Left lung (tissue), 14 donors: Measurements from ENCODE around the gene PIGP. TPM values are rescaled to one million over a fixed set of nuclear protein-coding genes. Genes with fewer than 3 reads are reported as not detected.
"Not testable (repeated sequence)": the region's sequence is repeated elsewhere in the genome, so short reads cannot be mapped to it uniquely, and the experiment has no call there.

Source experiments
- ATAC-seq: fragments of 200-7000 bp; cut with Tn5 transposase; one replicate; pipeline ENCODE4 v1.9.1; 2020; ENCODE audit warnings: moderate library complexity
- DNase-seq, 4 donors: peaks; one replicate each; pipeline ENCODE4 v3.0.0-alpha.2; 2013 to 2020
- H3K27ac ChIP-seq, 2 donors: fragments of 200-600 bp; sonication (generic) in 1 of 2; one replicate each; pipeline versions ENCODE4 v1.5.0 to v1.8.0; 2020 to 2021
- H3K27me3 ChIP-seq, 2 donors: fragments of 200-600 bp; sonication (generic) in 1 of 2; one replicate each; pipeline versions ENCODE4 v1.5.0 to v1.8.0; 2020 to 2021
- H3K36me3 ChIP-seq, 2 donors: fragments of 200-600 bp; sonication (generic) in 1 of 2; one replicate each; pipeline versions ENCODE4 v1.5.0 to v1.8.0; 2020 to 2021
- H3K4me1 ChIP-seq, 2 donors: fragments of 200-600 bp; one replicate each; pipeline ENCODE4 v1.8.0; 2021
- H3K4me3 ChIP-seq, 2 donors: fragments of 200-600 bp; sonication (generic) in 1 of 2; one replicate each; pipeline versions ENCODE4 v1.5.0 to v1.8.0; 2020 to 2021; ENCODE audit warnings: mild to moderate bottlenecking in 1 of 2
- H3K9me3 ChIP-seq, 2 donors: fragments of 200-600 bp; sonication (generic) in 1 of 2; one replicate each; pipeline versions ENCODE4 v1.5.0 to v1.8.0; 2020 to 2021
- CTCF ChIP-seq, 2 donors: fragments of 200-600 bp; sonication (generic) in 1 of 2; IDR thresholded peaks; one replicate each; pipeline versions ENCODE4 v1.5.0 to v1.8.0; 2021; ENCODE audit warnings: antibody characterized with exemption in 2 of 2
- intact Hi-C, 2 donors: fragments of 100-400 bp; cut with DNase I; formaldehyde crosslinking; loops; one replicate each; pipeline versions ENCODE4 v1.11.2 to v1.14.2; 2022
- long read RNA-seq, 12 donors: library from polyadenylated mRNA in 2 of 12; unstranded in 2 of 12; transcript quantifications; one replicate each; pipeline ENCODE4 v2.0.0 and lab custom pipeline, GENCODE V29; 2019 to 2026
- polyA plus RNA-seq, 6 donors: library from polyadenylated mRNA; unstranded; fragments of 120-200 nt; gene quantifications; one replicate each; pipeline ENCODE4 v1.2.1, GENCODE V29; 2013; ENCODE audit not compliant: insufficient read length in 6 of 6
- total RNA-seq, 2 donors: library from RNA; stranded (reverse); fragmentation: NEBNext Ultra II Directional; extraction: Animal tissue kit (Norgen Biotek cat#: 25700); gene quantifications; one replicate each; pipeline ENCODE4 v1.2.1, GENCODE V29; 2021
- donor health status: DM: no; HTN: yes; CAD: no.
- donor health status: DM: no; HTN: no; CAD: no.

The PIGP gene
- 10 to 100 TPM; 21.2 to 24.7 TPM for total RNA-seq
- polyA plus RNA-seq, result 10 to 100 TPM; 17.3 to 27.3 (median 22.8) TPM
- long read RNA-seq, donor 1, full-length matches to known transcripts, result 13 of 878 reads
- long read RNA-seq, donor 1, partial matches to known transcripts, result 865 of 878 reads
- long read RNA-seq, donor 1, other reads (novel, unspliced or antisense), result 0 of 878 reads
- long read RNA-seq, donor 2, full-length matches to known transcripts, result 7 of 624 reads
- long read RNA-seq, donor 2, partial matches to known transcripts, result 602 of 624 reads
- long read RNA-seq, donor 2, other reads (novel, unspliced or antisense), result 15 of 624 reads
- long read RNA-seq, donor 3, full-length matches to known transcripts, result 12 of 243 reads
- long read RNA-seq, donor 3, partial matches to known transcripts, result 226 of 243 reads
- long read RNA-seq, donor 3, other reads (novel, unspliced or antisense), result 5 of 243 reads
- long read RNA-seq, donor 4, full-length matches to known transcripts, result 19 of 26 reads
- long read RNA-seq, donor 4, partial matches to known transcripts, result 2 of 26 reads
- long read RNA-seq, donor 4, other reads (novel, unspliced or antisense), result 5 of 26 reads
- long read RNA-seq, donor 5, full-length matches to known transcripts, result 9 of 527 reads
- long read RNA-seq, donor 5, partial matches to known transcripts, result 518 of 527 reads
- long read RNA-seq, donor 5, other reads (novel, unspliced or antisense), result 0 of 527 reads
- long read RNA-seq, donor 6, full-length matches to known transcripts, result 8 of 259 reads
- long read RNA-seq, donor 6, partial matches to known transcripts, result 251 of 259 reads
- long read RNA-seq, donor 6, other reads (novel, unspliced or antisense), result 0 of 259 reads
- long read RNA-seq, donor 7, full-length matches to known transcripts, result 5 of 190 reads
- long read RNA-seq, donor 7, partial matches to known transcripts, result 185 of 190 reads
- long read RNA-seq, donor 7, other reads (novel, unspliced or antisense), result 0 of 190 reads
- long read RNA-seq, donor 8, full-length matches to known transcripts, result 9 of 382 reads
- long read RNA-seq, donor 8, partial matches to known transcripts, result 367 of 382 reads
- long read RNA-seq, donor 8, other reads (novel, unspliced or antisense), result 6 of 382 reads
- long read RNA-seq, donor 9, result 0 reads
- long read RNA-seq, donor 10, full-length matches to known transcripts, result 14 of 20 reads
- long read RNA-seq, donor 10, partial matches to known transcripts, result 2 of 20 reads
- long read RNA-seq, donor 10, other reads (novel, unspliced or antisense), result 4 of 20 reads
- long read RNA-seq, donor 11, full-length matches to known transcripts, result 14 of 1,378 reads
- long read RNA-seq, donor 11, partial matches to known transcripts, result 1,337 of 1,378 reads
- long read RNA-seq, donor 11, other reads (novel, unspliced or antisense), result 27 of 1,378 reads
- long read RNA-seq, donor 12, full-length matches to known transcripts, result 7 of 284 reads
- long read RNA-seq, donor 12, partial matches to known transcripts, result 263 of 284 reads
- long read RNA-seq, donor 12, other reads (novel, unspliced or antisense), result 14 of 284 reads

GRCh38 chr21:37072988-37073416 is at the start of gene PIGP, which contains the start of gene TTC3:
Gene PIGP (minus strand): TSS chr21:37073071. CDS start chr21:37072515, 556 bp downstream.
Gene TTC3 (plus strand): TSS chr21:37073254. CDS start chr21:37087258, 14,004 bp downstream.
- H3K4me1 ChIP-seq, result peaks cover 0 to 31% of the 10 kb centered on the region in 2 donors
- DNase-seq, result peak; percentile 95 to 98 (median 96)
- peak within 1 kb of the TSS; percentile 99 to 100 for H3K27ac ChIP-seq
- no peak for TF ChIP-seq CTCF (IDR thresholded peaks at IDR 0.05)
- no peaks in the 10 kb centered on the region for H3K9me3 ChIP-seq
- ATAC-seq, result peak; percentile 87
- intact Hi-C loops, result no loop called here
- H3K36me3 ChIP-seq, result no peaks in the 10 kb centered on the region
- H3K4me3 ChIP-seq, result peak within 1 kb of the TSS; percentile 83 to 90
- H3K27me3 ChIP-seq, result no peaks in the 10 kb centered on the region

- no peaks in the 10 kb centered on the region for H3K9me3 ChIP-seq
- DNase-seq (no peak), ATAC-seq (no peak)
- no peaks in the 10 kb centered on the region for H3K4me1 ChIP-seq
- intact Hi-C loops, result no loop called here
- H3K4me3 ChIP-seq, result no peak overlapping the region
- H3K36me3 ChIP-seq, result peaks cover 0 to 25% of the 10 kb centered on the region in 2 donors
- no peak for TF ChIP-seq CTCF (IDR thresholded peaks at IDR 0.05)
- H3K27ac ChIP-seq, result no peak overlapping the region
- no peaks in the 10 kb centered on the region for H3K27me3 ChIP-seq
These were observed 46.7 kb upstream of the PIGP start for GRCh38 chr21:37119421-37120218.

- ATAC-seq (no peak), DNase-seq (no peak)
- Histone ChIP-seq H3K27ac (no peak overlapping the region), H3K36me3 (peaks cover 0 to 13% of the 10 kb centered on the region in 2 donors), H3K4me3 (no peak overlapping the region), H3K9me3 (no peaks in the 10 kb centered on the region), H3K4me1 (no peaks in the 10 kb centered on the region), H3K27me3 (no peaks in the 10 kb centered on the region)
- intact Hi-C loops, result no loop called here
- no peak for TF ChIP-seq CTCF (IDR thresholded peaks at IDR 0.05)
These were observed 45.4 kb upstream of the PIGP start for GRCh38 chr21:37118187-37118826.

- no peak for ATAC-seq
- H3K4me3 ChIP-seq, result no peak overlapping the region
- no peak for TF ChIP-seq CTCF (IDR thresholded peaks at IDR 0.05)
These were observed 44.3 kb upstream of the PIGP start for GRCh38 chr21:37117204-37117603.

GRCh38 chr21:37116459-37116858 is 43.6 kb upstream of the PIGP start:
- H3K4me1 ChIP-seq, H3K27me3 ChIP-seq, H3K27ac ChIP-seq, H3K4me3 ChIP-seq, DNase-seq, H3K9me3 ChIP-seq, intact Hi-C loops: not testable (repeated sequence)
- H3K36me3 ChIP-seq, result peaks cover 0 to 10% of the 10 kb centered on the region in 2 donors
- peak; percentile 33 for ATAC-seq

More at GRCh38 chr21:37117204-37117603, 44.3 kb upstream of the PIGP start:
- no peaks in the 10 kb centered on the region for H3K9me3 ChIP-seq
- H3K27me3 ChIP-seq, result no peaks in the 10 kb centered on the region
- intact Hi-C loops, result no loop called here
- no peak overlapping the region for H3K27ac ChIP-seq
- no peak for DNase-seq
- H3K4me1 ChIP-seq, result no peaks in the 10 kb centered on the region
- H3K36me3 ChIP-seq, result peaks cover 0 to 10% of the 10 kb centered on the region in 2 donors

- intact Hi-C loops, H3K36me3 ChIP-seq, H3K27me3 ChIP-seq, H3K9me3 ChIP-seq, H3K4me1 ChIP-seq, H3K4me3 ChIP-seq, ATAC-seq, DNase-seq, H3K27ac ChIP-seq: not testable (repeated sequence)
These were observed 41.4 kb upstream of the PIGP start for GRCh38 chr21:37114301-37114700.
